ENCODE data around the gene LHB. TPM values are rescaled to one million over a fixed set of nuclear protein-coding genes. Genes with fewer than 3 reads are reported as not detected.
A peak's percentile ranks its signal among the peaks of the same experiment; 100 is the strongest.

The LHB gene
- total and polyA plus RNA-seq, 3 donors from 2014 or later, result 4.4 to 13.9 (median 5.5) TPM

DNA sequence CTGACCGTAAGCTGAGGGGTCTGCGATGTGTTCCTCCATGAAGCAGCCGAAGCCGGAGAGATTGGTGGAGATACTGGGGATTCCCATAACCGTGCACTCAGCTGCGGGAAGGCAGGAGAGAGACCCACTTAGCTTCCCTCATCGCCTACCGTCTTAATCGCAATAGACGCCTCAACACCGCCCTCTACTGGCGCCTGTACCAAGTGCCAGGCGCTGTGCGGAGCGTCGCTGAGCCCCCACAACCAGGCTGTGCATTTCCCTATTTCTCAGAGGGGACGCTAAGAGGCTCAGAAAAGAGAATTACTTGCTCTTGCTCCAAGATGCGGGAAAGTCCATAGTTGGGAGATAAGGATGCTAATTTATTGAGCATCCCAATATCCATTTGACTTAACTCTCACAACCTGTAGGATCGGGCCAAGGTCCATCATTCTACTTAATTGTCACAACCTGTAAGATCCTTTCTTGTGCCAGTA is 45.9 kb downstream of the LHB start:
- peak; percentile 91 for DNase-seq
- no peaks in the 10 kb centered on the region for H3K36me3 ChIP-seq (ENCODE audit: low read depth, missing control alignments)
- intact Hi-C loops (cut with DNase I; ENCODE audit: low total_unique reads), result loop anchor here (10.0 kb wide), 1 partner anchor 176 kb away; no protein-coding TSS in a partner anchor
- peaks cover 6% of the 10 kb centered on the region for H3K4me1 ChIP-seq
- TF ChIP-seq CTCF (IDR thresholded peaks at IDR 0.05), result peak; percentile 67 to 85 (median 85)
- TF ChIP-seq POLR2A (IDR thresholded peaks at IDR 0.05), result no peak
- no peaks in the 10 kb centered on the region for H3K27me3 ChIP-seq
- H3K27ac ChIP-seq, result no peak overlapping the region
- no peaks in the 10 kb centered on the region for H3K9me3 ChIP-seq
- H3K4me3 ChIP-seq, result peak overlapping the region in 1 of 2 donors; percentile 7
- 17 to 18% methylated on average over 18 to 19 of the region's 19 CpGs for WGBS, 2 donors

GRCh38 chr19:48970139-48970766 is 46.6 kb downstream of the LHB start:
- DNase-seq, result no peak
- 57 to 79% methylated on average over 18 to 23 of the region's 23 CpGs for whole genome bisulfite sequencing, 2 donors
- intact Hi-C loops (cut with DNase I; ENCODE audit: low total_unique reads), result loop anchor here (10.0 kb wide), 1 partner anchor 175 kb away; no protein-coding TSS in a partner anchor
- peaks cover 8% of the 10 kb centered on the region for H3K4me1 ChIP-seq
- H3K36me3 ChIP-seq (ENCODE audit: low read depth, missing control alignments), result no peaks in the 10 kb centered on the region
- no peaks in the 10 kb centered on the region for H3K27me3 ChIP-seq
- peak overlapping the region in 1 of 2 donors; percentile 7 for H3K4me3 ChIP-seq
- no peaks in the 10 kb centered on the region for H3K9me3 ChIP-seq
- no peak for TF ChIP-seq CTCF (IDR thresholded peaks at IDR 0.05)
- TF ChIP-seq POLR2A (IDR thresholded peaks at IDR 0.05), result no peak
- no peak overlapping the region for H3K27ac ChIP-seq

DNA sequence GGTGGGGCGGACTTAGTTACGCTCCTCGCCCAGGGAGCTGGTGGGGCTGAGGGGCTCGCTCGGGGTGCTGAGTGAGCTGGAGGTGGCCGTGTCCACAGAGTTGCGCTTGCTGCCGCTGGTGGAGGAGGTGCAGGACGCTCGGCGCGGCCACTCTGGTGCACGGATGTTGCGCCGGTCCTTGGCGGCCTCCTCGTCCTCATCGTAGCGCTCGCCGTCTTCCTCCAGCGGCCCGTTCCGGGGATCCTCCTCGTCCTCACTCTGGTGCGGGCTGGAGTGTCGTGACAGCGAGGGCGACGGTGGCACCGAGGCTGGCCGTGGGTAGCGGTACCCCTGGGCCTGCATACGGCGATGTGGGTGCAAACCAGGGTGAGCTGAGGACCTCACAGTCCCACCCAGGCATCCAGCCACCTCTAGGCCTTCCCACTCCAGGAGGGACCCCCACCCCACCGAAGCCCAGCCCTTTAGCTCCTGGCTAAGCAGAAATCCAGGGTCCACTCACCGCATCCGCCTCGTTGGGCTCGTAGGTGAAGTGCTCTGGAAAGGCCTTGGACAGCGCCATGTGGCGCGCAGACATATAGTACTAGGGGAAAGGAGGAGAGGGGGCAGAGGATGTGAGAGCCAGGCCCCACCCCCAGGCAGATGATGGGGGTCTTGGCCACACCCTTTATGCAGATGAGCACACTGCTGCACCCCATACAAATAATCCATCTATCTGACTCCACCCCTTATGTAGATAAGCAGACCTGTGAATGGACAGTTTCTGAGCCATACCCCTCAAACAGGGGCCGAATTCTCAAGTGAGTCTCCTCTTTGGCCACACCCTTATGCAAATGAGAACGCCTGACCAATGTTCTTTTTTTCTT is 47.4 kb downstream of the LHB start:
- 76 to 79% methylated on average over 32 to 45 of the region's 45 CpGs for WGBS, 2 donors
- Histone ChIP-seq H3K27me3 (no peaks in the 10 kb centered on the region), H3K9me3 (no peaks in the 10 kb centered on the region), H3K36me3 (ENCODE audit: low read depth, missing control alignments) (no peaks in the 10 kb centered on the region), H3K4me3 (no peak overlapping the region), H3K4me1 (peaks cover 12% of the 10 kb centered on the region), H3K27ac (peak overlapping the region in 1 of 2 donors; percentile 93)
- TF ChIP-seq POLR2A (IDR thresholded peaks at IDR 0.05), result no peak
- TF ChIP-seq CTCF (IDR thresholded peaks at IDR 0.05), result no peak
- peak; percentile 41 for DNase-seq
- intact Hi-C loops (cut with DNase I; ENCODE audit: low total_unique reads), result loop anchor here (10.0 kb wide), 1 partner anchor 175 kb away; no protein-coding TSS in a partner anchor

GRCh38 chr19:48968813-48969218 is 48.1 kb downstream of the LHB start:
- Histone ChIP-seq H3K36me3 (ENCODE audit: low read depth, missing control alignments) (no peaks in the 10 kb centered on the region), H3K9me3 (no peaks in the 10 kb centered on the region), H3K27ac (peak overlapping the region; percentile 22 to 93), H3K27me3 (no peaks in the 10 kb centered on the region), H3K4me1 (peaks cover 19% of the 10 kb centered on the region), H3K4me3 (no peak overlapping the region)
- no peak for TF ChIP-seq CTCF (IDR thresholded peaks at IDR 0.05)
- no peak for TF ChIP-seq POLR2A (IDR thresholded peaks at IDR 0.05)
- WGBS, 2 donors, result 64 to 76% methylated on average over 11 to 15 of the region's 15 CpGs
- intact Hi-C loops (cut with DNase I; ENCODE audit: low total_unique reads), result no loop called here
- DNase-seq, result no peak

Measured in testis (tissue), 3 donors.